ENCODE measurements around the gene E2F4. TPM values are rescaled to one million over a fixed set of nuclear protein-coding genes. Genes with fewer than 3 reads are reported as not detected.

Gene E2F4
- total and polyA plus RNA-seq, 2 of the 13 experiments (the other 11 are each of a cell fraction or from before 2014, with no cell fraction given) = 84.8 to 91.2 TPM

GRCh38 chr16:67210069-67210937 lies 18.3 kb downstream of the E2F4 start (continued):
- TF ChIP-seq POLR2AphosphoS5 (IDR thresholded peaks at IDR 0.05; ENCODE audit: low read depth, low read length) (no peak), PHF5A (CRISPR knock-in tag; IDR thresholded peaks at IDR 0.05; ENCODE audit: low read depth, unreplicated experiment) (no peak), ZBTB39 (CRISPR knock-in tag; IDR thresholded peaks at IDR 0.05) (0 out of 2 replicates have a peak, but pooled peaks have one; percentile 54), ZNF232 (CRISPR knock-in tag; IDR thresholded peaks at IDR 0.05; ENCODE audit: borderline replicate concordance) (no peak), NR2F2 (IDR thresholded peaks at IDR 0.05; ENCODE audit: borderline replicate concordance, low read depth) (no peak), CBX1 (IDR thresholded peaks at IDR 0.05; ENCODE audit: low read depth) (no peak), TBP (CRISPR knock-in tag; IDR thresholded peaks at IDR 0.05) (no peak), SRY (CRISPR knock-in tag; IDR thresholded peaks at IDR 0.05) (0 out of 2 replicates have a peak, but pooled peaks have one; percentile 27), ZBTB4 (CRISPR knock-in tag; IDR thresholded peaks at IDR 0.05; ENCODE audit: borderline replicate concordance) (peak; percentile 39; the same call in 1 of the 2 replicates), KDM2A (CRISPR knock-in tag; IDR thresholded peaks at IDR 0.05; ENCODE audit: borderline replicate concordance, low read depth) (peak; percentile 28), HOXD1 (CRISPR knock-in tag; IDR thresholded peaks at IDR 0.05) (no peak), KDM1A (CRISPR knock-in tag; IDR thresholded peaks at IDR 0.05) (no peak)
- TF ChIP-seq, protein P1, sequence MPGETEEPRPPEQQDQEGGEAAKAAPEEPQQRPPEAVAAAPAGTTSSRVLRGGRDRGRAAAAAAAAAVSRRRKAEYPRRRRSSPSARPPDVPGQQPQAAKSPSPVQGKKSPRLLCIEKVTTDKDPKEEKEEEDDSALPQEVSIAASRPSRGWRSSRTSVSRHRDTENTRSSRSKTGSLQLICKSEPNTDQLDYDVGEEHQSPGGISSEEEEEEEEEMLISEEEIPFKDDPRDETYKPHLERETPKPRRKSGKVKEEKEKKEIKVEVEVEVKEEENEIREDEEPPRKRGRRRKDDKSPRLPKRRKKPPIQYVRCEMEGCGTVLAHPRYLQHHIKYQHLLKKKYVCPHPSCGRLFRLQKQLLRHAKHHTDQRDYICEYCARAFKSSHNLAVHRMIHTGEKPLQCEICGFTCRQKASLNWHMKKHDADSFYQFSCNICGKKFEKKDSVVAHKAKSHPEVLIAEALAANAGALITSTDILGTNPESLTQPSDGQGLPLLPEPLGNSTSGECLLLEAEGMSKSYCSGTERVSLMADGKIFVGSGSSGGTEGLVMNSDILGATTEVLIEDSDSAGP (CRISPR knock-in tag; IDR thresholded peaks at IDR 0.05; ENCODE audit: borderline replicate concordance) = peak; percentile 58; the same call in 1 of the 2 replicates
- TF ChIP-seq, protein P2, sequence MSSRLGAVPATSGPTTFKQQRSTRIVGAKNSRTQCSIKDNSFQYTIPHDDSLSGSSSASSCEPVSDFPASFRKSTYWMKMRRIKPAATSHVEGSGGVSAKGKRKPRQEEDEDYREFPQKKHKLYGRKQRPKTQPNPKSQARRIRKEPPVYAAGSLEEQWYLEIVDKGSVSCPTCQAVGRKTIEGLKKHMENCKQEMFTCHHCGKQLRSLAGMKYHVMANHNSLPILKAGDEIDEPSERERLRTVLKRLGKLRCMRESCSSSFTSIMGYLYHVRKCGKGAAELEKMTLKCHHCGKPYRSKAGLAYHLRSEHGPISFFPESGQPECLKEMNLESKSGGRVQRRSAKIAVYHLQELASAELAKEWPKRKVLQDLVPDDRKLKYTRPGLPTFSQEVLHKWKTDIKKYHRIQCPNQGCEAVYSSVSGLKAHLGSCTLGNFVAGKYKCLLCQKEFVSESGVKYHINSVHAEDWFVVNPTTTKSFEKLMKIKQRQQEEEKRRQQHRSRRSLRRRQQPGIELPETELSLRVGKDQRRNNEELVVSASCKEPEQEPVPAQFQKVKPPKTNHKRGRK (CRISPR knock-in tag; IDR thresholded peaks at IDR 0.05) = no peak
- TF ChIP-seq, protein P3, sequence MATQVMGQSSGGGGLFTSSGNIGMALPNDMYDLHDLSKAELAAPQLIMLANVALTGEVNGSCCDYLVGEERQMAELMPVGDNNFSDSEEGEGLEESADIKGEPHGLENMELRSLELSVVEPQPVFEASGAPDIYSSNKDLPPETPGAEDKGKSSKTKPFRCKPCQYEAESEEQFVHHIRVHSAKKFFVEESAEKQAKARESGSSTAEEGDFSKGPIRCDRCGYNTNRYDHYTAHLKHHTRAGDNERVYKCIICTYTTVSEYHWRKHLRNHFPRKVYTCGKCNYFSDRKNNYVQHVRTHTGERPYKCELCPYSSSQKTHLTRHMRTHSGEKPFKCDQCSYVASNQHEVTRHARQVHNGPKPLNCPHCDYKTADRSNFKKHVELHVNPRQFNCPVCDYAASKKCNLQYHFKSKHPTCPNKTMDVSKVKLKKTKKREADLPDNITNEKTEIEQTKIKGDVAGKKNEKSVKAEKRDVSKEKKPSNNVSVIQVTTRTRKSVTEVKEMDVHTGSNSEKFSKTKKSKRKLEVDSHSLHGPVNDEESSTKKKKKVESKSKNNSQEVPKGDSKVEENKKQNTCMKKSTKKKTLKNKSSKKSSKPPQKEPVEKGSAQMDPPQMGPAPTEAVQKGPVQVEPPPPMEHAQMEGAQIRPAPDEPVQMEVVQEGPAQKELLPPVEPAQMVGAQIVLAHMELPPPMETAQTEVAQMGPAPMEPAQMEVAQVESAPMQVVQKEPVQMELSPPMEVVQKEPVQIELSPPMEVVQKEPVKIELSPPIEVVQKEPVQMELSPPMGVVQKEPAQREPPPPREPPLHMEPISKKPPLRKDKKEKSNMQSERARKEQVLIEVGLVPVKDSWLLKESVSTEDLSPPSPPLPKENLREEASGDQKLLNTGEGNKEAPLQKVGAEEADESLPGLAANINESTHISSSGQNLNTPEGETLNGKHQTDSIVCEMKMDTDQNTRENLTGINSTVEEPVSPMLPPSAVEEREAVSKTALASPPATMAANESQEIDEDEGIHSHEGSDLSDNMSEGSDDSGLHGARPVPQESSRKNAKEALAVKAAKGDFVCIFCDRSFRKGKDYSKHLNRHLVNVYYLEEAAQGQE (IDR thresholded peaks at IDR 0.05; ENCODE audit: borderline replicate concordance in 1 of 2, low read depth in 1 of 2, low read length in 2 of 2) = no peak
